Neutrophil (primary cell): ENCODE data around the gene ATG9B.

Experiments
- H3K27ac ChIP-seq: fragments of 200-600 bp; sonication (generic); 2 replicates; pipeline ENCODE4 v1.5.1; 2016; ENCODE audit warnings: mild to moderate bottlenecking, moderate library complexity
- H3K27me3 ChIP-seq: fragments of 200-600 bp; sonication (generic); 2 replicates; pipeline ENCODE4 v1.6.0; 2016; ENCODE audit warnings: mild to moderate bottlenecking
- H3K36me3 ChIP-seq: fragments of 200-600 bp; sonication (generic); 2 replicates; pipeline ENCODE4 v1.5.1; 2017
- H3K4me1 ChIP-seq, 2 experiments: fragments of 200-600 bp in 1 of 2; sonication (generic) in 1 of 2; 1 replicate in 1 of 2; 2 replicates in 1 of 2; pipeline versions ENCODE4 v1.5.1 to v1.6.1; 2013 to 2016; ENCODE audit warnings: low read depth in 1 of 2, low read length in 1 of 2, mild to moderate bottlenecking in 1 of 2, moderate library complexity in 1 of 2; ENCODE audit not compliant: control insufficient read depth in 1 of 2, insufficient read depth in 1 of 2
- H3K4me3 ChIP-seq, 2 experiments: fragments of 200-600 bp in 1 of 2; sonication (generic) in 1 of 2; 1 replicate in 1 of 2; 2 replicates in 1 of 2; pipeline ENCODE4 v1.5.1; 2013 to 2016; ENCODE audit warnings: low read depth in 1 of 2, low read length in 1 of 2, mild to moderate bottlenecking in 1 of 2, moderate library complexity in 1 of 2
- H3K9me3 ChIP-seq: fragments of 200-600 bp; sonication (generic); 2 replicates; pipeline ENCODE4 v1.5.1; 2016
- CTCF ChIP-seq: fragments of 200-600 bp; sonication (generic); IDR thresholded peaks from 2 replicates; pipeline ENCODE4 v1.5.1; 2016; ENCODE audit warnings: antibody characterized with exemption

ATG9B gene

GRCh38 chr7:151008143-151008510, 16.2 kb downstream of the ATG9B start:
- Histone ChIP-seq H3K9me3 (no peaks in the 10 kb centered on the region), H3K4me3 (no peak overlapping the region)

GRCh38 chr7:151007469-151007898, 16.8 kb downstream of the ATG9B start:
- no peak for TF ChIP-seq CTCF
- Histone ChIP-seq H3K27me3 (peaks cover 87% of the 10 kb centered on the region), H3K36me3 (no peaks in the 10 kb centered on the region), H3K9me3 (no peaks in the 10 kb centered on the region), H3K4me3 (no peak overlapping the region), H3K27ac (no peak overlapping the region), H3K4me1 (peaks cover 5 to 7% of the 10 kb centered on the region in 2 experiments)

More at GRCh38 chr7:151008143-151008510, 16.2 kb downstream of the ATG9B start:
- no peak overlapping the region for H3K27ac ChIP-seq
- peaks cover 93% of the 10 kb centered on the region for H3K27me3 ChIP-seq
- no peak for TF ChIP-seq CTCF
- peaks cover 5 to 7% of the 10 kb centered on the region in 2 experiments for H3K4me1 ChIP-seq
- H3K36me3 ChIP-seq: no peaks in the 10 kb centered on the region

- H3K27ac ChIP-seq: no peak overlapping the region
- H3K4me1 ChIP-seq: peaks cover 5 to 7% of the 10 kb centered on the region in 2 experiments
- H3K27me3 ChIP-seq: peaks cover 79% of the 10 kb centered on the region
- H3K4me3 ChIP-seq: no peak overlapping the region
- no peaks in the 10 kb centered on the region for H3K36me3 ChIP-seq
- no peaks in the 10 kb centered on the region for H3K9me3 ChIP-seq
- TF ChIP-seq CTCF: no peak
These were observed 17.5 kb downstream of the ATG9B start for GRCh38 chr7:151006590-151007300.

- Histone ChIP-seq H3K4me1 (peaks cover 5 to 7% of the 10 kb centered on the region in 2 experiments), H3K9me3 (no peaks in the 10 kb centered on the region), H3K27ac (no peak overlapping the region), H3K27me3 (peaks cover 76% of the 10 kb centered on the region), H3K36me3 (no peaks in the 10 kb centered on the region), H3K4me3 (no peak overlapping the region)
- no peak for TF ChIP-seq CTCF
These were observed 18.7 kb downstream of the ATG9B start for GRCh38 chr7:151005566-151005965.

- H3K27me3 ChIP-seq: peaks cover 70% of the 10 kb centered on the region
- peaks cover 4 to 5% of the 10 kb centered on the region in 2 experiments for H3K4me1 ChIP-seq
- no peak overlapping the region for H3K4me3 ChIP-seq
- no peaks in the 10 kb centered on the region for H3K36me3 ChIP-seq
- TF ChIP-seq CTCF: no peak
- no peak overlapping the region for H3K27ac ChIP-seq
- H3K9me3 ChIP-seq: no peaks in the 10 kb centered on the region
These were observed 20.7 kb downstream of the ATG9B start for GRCh38 chr7:151003572-151003971.
